ENCODE measurements around the gene FARS2. TPM values are rescaled to one million over a fixed set of nuclear protein-coding genes. Genes with fewer than 3 reads are reported as not detected.
A peak's percentile ranks its signal among the peaks of the same experiment; 100 is the strongest.

FARS2 gene
- total RNA-seq, 1 donor from 2014 or later: 7.3 TPM

DNA sequence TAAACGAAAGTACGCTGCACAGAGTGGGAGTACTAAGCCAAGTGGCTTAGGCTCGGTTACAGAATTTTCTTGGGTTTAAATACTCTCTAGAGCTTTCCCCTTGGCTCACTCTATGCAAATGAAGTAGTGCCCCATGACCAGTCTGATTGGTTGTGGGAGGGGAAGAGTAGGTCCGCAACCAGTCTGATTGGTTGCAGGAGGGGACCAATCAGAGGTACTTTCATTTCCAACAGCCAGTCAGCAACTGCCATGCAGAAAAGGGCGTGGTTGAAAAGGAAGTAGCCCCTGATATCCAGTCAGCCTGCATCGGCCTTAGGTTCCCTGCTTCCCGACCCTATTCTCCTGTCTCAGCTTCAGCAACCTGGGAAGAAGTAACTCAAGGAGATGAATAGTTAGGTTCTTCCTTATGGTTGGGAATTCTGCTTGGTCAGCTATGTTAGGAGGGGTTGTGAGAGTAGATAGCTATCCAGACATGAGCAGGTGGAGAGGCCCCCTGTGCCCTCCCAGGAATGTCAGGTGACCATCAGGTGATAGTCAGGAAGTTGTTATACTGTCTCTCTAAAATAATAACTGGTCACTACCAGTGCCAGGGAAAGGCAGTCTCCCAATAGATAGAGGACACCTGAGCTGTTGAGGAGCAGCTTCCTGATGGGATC is 57.4 kb downstream of the FARS2 start:
- no peak for DNase-seq (ENCODE audit: low read depth)

DNA sequence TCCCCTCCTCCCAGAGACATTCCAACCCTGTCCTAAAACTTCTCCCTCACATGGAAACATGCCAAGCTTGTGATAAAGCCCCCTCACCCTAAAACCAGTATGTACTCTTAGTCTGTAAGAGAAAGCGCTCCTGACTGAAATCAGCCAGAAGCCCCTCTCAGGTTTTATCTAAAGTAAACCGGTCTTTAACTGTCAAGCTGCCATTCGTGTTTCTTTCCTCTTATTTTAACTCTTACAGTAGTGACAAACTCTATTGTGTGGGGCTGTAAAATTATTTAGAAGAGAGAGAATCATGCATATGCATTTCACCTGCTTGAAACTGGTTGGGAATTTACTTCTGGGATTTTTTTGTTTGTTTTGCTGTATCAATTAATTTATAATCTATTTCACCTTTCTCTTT is 62.7 kb downstream of the FARS2 start:
- DNase-seq (ENCODE audit: low read depth): no peak

DNA sequence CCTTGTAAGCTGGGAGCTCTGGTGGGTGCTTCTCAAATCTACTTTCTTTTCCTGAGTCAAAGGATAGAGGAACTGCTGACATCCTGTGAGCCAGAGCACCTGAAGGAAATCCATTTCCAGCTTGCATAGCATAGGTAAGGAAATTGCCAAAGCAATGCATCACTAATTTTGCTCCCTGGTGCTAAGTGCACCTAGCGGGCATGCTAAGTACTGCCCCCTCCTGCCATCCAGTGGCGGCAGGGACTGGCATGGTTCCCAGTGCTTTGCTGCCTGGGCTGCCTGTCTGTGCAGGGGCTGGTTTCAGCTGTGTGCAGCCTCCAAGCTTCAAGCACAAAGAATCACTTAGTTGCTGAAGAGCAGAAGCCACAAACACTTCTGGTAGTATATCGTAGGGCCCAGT is 63.9 kb downstream of the FARS2 start:
- DNase-seq (ENCODE audit: low read depth): no peak

DNA sequence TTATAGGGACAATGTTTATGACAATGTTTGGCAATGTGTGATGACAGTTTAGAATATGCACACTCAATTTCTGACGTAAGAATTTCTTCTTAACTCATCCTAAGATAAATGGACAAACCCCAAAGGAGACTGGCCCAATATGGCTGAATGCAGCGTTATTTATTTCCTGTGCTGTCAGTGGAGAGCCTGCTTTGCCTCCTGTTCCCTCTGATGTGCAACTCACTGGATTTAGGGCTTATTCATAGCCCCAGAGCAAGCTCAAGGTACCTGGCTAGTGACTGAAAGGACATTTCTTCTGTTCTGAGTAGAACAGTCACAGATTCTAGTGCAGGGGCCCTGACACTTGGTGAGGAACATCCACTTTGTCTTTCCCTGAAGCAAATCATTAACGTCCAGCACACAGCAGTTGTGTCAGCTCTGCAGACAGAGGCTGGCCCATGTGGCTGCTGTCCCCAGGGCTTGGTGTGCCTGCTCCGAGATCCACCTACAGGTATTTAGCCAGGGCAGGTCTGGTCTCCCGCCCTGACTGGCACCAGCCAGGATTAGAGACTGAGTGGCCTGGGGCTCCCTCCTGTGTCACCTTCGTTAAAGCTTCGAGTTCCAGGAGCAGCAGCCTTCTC is 64.8 kb downstream of the FARS2 start:
- no peak for DNase-seq (ENCODE audit: low read depth)

DNA sequence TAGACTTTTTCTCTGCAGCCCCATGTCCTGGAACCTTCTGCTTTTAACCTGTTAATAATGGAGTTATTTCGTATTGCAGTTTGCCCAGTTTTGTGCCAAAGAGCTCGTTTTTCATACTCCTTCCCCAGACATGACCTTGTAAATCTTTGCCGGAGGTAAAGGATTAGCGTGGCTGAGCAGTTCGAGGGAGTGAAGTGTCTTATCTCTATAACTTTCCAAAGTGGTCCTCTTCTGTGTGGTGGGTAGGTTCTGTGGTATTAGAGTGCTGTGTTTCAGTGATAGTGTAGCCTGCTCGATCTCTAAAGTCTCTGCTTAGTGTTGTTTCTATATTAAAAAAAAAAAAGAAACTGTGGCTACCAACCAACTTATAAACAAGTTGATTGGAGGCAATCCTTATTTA is 67.5 kb downstream of the FARS2 start:
- DNase-seq (ENCODE audit: low read depth): no peak

DNA sequence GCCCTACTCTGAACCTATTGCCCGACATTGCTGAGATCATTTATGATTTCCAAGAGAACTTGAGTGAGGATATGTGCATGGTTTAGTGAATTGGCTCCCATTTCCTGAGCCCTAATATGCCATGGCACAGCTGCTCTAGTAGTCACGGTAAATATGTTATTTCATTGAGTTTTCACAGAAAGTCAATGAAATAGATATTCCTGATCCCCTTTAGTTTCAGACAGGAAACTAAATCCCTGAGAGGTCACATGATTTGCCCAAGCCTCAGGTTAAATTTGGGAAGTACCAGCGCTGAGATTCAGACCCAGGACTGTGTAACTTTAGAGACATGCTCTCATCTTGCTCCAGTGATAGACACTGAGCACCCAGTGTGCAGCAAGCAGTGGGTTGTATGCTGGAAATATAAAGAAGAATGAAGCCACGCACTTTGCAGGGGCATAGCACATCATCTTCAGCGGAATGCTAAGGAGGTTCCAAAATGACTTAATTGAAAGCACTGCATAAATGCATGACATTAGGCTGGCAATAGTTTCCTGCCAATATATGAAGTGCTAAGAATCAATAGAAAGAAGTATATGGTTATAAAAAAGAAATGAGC is 70.6 kb downstream of the FARS2 start:
- no peak for DNase-seq (ENCODE audit: low read depth)

DNA sequence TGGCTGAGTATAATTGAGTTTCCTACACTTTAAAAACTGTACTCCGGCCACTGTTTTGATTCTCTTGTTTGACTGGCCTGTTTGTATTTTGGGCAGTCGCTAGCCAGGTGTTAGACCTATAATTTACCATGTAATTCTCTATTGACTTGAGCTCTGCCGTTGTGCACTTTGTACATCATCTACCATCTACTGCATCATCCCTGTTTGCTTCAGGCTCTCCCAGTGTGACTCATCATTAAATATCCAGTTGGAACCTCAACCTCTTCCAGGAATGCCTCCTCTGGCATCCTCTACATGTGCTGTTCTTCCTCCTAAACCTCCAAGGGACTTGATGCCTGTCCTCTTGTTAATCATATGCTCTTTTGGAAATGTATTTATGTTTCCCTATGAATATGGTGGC is 72.3 kb downstream of the FARS2 start:
- DNase-seq (ENCODE audit: low read depth): peak; percentile 34

DNA sequence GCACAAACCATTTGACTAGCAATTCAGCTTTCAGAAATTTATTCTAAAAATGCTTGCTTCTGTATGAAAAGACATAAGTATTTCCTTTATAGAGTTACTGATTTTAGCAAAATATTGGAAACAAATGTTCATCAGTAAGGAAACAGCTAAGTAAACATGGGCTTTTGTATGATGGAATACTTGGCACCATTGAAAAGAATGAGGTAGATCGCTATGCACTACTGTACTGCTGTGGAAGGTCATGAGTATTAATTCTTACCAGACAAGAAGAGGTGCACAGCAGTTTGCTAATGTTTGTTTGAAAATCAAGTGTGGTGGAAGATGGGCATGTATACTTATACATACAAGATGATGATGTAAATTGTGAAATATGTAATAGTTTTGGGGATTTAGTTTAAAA is 73.0 kb downstream of the FARS2 start:
- DNase-seq (ENCODE audit: low read depth): no peak

DNA sequence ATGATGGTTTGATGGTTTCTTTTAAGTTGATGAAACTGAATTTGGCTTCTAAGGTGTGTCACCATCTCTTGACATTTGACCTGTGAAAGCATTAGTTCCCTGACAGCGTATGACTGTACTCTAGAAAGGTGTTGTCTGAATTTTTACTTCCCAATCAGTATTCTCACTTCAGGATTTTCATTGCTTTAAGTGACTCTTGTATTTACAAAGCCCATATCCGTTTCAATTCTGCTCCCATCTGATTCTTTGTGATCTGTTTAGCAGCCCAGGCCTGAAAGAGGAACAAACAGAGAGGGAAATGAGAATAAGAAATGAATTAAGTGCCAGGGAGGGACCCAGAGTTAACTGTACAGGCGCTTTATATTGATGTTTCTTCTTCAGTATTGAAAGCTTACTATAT is 73.7 kb downstream of the FARS2 start:
- no peak for DNase-seq (ENCODE audit: low read depth)

DNA sequence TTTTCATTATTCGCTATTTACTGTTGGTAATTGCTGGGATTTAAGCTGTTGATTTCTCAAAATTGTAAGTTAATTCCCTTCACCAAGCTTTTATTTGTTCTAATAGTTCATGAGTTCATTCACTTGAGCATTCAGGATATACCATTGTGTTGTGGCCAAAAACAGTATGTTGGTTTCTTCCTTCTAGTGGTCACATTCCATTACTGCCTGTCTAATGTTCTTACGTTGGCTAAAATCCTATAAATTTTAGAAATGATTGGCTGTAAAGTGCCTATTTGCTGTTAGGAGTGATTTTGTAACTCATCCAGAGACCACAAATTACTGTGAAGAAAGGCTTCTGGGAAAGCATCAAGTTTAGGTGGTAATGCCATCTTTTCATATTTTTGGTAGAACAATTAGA is 76.3 kb downstream of the FARS2 start:
- DNase-seq (ENCODE audit: low read depth): no peak

DNA sequence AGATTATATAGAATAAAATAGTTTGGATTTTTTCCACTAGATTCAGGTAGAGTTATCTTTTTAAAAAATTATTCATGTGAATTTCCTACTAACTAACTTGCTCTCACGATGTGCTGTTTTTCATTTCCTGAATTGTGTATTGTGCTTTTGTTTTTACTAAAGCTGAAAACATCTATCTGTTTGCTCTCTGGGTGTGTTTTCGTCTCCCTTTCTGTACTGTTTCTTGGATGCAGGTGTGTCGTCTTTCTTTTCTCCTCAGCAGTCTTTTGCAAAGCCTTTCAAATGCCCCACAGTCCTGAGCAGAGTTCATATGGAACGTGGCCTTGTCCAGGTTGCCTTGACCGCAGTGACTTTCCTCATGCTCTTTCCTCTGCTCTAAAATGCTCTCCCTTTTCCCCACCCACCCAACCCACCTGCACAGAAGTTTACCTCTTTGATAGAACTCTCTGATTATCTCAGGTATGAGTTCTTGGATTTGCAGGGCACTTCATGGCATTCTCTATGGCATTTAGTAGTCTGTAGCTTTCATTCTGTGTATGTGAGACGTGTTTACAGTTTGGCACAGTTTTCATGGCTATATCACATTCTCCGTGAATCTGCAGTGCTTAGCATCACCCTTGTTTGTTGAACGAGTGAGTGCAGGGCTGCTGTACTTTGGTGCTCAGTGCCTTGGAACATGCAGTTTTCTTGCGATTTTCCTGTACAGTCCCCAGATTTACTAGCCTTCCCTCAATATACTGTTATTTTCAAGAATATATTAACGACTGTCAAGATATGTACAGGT is 77.1 kb downstream of the FARS2 start:
- no peak for DNase-seq (ENCODE audit: low read depth)

DNA sequence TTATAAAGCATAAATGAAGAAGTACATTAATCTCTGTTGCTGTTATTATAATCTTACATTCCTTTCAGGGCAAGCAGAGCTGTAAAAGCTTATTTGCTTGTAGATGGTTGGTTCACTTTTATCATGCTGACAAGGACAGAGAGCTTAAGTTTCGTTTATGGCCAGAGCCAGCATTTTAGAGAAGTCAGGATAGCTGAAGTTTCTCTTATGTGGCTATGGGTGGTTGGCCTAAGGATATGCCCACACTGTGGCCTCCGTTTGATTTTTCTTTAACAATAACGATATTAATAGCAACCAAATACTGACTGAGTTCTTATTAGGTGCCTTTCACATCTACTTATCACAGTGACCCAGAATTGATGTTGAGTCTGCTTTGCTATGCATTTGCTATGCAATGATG is 78.5 kb downstream of the FARS2 start:
- no peak for DNase-seq (ENCODE audit: low read depth)

DNA sequence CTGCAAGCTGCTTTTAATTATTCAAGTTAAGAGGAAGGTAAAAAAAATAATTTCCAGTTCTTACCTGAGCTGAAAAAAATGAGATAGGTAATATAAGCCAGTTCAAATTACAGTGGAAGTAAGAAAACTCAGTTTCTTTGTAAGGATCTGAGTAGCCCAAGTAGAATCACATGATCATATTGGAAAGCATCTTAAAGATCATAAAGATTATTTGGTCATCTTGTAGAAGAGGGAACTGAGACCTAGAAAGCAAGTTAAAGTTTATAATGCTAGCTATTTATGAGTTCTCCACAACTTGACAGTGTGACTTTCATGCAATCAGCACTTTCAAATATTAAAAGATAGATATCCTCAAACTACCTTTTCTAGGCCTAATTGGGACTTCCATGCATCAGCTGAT is 80.5 kb downstream of the FARS2 start:
- no peak for DNase-seq (ENCODE audit: low read depth)

DNA sequence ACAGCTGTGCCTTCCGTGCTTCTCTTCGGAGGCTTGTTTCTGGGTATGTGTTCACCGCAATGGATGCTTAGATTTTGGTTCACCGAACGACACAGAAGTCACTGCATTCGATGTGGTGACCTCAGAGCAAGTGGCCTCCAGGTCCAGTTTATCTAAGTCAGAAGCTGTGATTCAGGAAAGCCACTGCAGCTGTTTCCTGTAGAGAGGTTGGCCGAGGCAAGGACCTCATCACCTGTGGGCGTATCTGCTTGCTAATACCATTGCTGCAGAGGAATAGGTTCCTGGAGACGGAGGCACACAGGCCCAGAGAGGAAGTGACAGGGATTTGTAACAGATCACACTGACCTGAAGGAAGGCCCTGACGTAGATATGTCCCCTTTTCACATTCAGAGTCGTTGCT is 82.7 kb downstream of the FARS2 start:
- no peak for DNase-seq (ENCODE audit: low read depth)

DNA sequence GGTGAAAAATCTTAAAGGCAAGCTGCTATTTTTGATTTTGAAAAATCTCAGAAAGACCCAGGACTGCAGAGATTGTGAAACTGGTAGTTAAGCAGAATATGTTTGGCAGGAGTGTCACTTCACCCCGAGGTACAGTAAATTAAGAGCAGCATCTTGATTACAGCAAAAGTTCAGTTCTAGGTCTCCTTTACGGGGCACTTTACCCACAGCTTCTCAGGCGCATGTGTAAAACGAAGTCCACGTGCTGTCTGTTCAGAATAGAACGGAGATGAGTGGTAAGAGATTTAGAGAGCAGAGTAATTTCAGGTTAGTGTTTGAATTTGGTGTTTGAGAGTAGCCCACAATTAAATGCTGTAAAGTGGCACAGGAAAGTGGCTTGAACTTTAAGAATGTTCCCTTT is 84.0 kb downstream of the FARS2 start:
- DNase-seq (ENCODE audit: low read depth): no peak

DNA sequence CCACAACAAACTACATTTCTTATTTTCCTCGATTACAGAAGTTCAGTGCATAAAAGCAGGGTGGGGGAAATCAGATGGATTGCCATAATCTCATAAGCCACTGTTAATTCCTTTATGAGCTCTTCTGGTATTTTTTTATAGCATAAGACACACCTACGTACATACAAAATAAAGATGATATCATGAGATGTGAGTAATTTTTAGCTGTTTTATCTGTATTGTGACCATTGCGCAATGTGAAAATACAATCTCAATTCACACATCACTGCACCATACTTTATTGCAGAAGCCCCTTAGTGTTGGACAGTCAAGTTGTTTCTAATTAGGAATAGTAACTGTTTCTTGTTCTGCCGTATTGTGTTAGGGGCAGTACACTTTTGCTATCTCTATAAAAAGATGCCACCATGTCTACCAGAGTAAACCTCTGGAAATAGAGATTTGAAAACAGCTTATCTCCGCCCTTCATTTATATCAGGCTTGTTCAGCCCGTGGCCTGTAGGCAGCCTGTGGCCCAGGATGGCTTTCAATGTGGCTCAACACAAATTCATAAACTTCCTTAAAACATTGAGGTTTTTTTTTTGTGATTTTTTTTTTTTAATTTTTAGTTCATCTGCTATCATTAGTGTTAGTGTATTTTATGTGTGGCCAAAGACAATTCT is 90.4 kb downstream of the FARS2 start:
- DNase-seq (ENCODE audit: low read depth): no peak

DNA sequence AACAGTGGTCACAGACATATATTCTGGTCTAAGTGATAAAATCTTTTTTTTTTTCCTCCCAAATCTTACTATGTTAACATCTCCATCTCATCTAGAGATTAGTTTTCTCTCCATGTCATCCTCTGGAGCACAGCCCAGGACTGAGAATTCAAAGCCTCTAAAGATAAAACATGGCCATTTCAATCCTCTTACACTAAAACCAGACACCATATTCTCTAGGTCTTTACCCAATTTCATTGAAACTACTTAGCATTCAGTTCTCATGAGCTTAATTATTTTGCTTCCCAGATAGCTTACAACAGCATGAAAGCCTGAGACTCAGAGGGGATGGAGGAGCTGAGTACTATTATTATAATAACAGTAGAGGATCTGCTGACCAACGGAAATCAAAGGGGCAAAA is 92.7 kb downstream of the FARS2 start:
- DNase-seq (ENCODE audit: low read depth): no peak

DNA sequence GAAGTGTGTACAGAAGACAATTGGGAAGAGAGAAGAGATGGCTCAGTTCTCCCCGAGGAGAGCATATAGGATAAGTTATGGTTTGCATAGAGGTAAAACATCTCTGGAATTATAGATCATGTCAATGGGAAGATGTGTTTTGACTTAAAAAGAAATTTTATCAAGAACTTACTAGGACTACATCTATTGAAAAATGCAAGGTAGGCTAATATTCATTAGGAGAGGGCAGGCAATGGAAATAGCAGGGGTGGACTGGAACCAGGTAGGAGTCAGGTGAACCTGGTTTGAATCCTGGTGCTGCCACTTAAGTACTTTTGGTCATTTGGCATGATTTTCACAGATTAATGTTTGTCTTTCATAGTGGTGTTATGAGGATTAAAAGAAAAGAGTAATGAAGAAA is 96.2 kb downstream of the FARS2 start:
- no peak for DNase-seq (ENCODE audit: low read depth)

DNA sequence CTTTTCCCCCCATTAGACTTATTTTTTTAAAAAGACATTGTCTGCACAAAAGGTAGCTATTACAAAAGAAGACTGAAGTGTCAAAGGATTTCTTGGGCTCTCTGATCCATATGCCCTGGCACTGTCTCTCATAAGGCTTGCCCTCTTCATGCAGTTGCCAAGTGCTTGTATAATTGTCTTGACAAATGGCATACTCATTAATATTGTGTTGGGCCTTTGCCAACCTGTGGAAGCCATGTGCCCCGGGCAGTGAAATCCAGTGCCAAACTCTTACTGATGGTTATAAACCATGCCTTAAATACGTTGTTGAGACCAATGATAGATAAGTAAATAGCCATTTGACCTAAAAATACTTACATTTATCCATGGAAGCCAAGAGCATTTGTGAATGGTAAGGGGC is 98.1 kb downstream of the FARS2 start:
- no peak for DNase-seq (ENCODE audit: low read depth)

DNA sequence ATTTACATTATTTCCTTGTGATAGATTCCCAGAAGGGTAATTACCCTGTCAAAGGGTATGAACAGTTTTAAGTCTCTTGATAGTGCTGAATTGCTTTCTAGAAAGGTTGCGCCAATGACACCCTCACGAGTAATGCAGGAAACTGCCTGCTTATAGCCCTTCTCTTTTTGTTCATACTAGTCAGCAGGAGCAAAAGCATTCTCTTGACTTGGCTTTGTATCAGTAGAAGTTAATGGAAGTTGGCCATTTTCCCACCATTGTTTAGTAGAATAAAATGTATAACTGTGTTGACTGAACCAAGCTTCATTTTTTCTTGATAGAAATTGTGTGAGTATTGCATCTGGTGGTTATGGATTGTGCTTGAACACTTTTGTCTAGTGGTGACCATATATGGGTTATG is 100.1 kb downstream of the FARS2 start:
- DNase-seq (ENCODE audit: low read depth): peak; percentile 6

DNA sequence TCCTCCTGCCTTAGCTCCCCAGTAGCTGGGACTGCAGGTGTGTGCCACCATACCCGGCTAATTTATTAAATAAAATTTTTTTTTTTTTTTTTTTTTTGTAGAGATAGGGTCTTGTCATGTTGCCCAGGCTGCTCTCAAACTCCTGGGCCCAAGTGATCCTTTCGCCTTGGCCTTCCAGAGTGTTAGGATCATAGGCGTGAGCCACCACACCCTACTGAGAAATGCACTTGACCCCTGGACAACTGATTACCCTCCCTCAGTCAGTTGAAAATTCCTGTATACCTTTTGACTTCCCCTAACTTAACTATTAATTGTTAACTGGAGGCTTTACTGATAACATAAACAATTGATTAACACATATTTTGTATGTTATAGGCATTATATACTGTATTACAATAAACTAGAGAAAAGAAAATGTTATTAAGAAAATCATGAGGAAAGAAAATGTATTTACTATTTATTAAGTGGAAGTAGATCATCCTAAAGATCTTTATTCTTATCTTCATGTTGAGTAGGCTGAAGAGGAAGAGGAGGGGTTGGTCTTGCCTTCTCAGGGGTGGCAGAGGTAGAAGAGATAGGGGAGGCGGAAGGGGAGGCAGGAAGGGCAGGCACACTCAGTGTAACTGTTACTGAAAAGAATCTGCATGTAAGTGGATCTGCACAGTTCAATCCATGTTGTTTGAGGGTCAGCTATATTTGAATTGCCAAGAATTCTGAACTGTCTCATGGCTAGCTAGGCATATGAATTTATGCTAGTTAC is 104.3 kb downstream of the FARS2 start:
- DNase-seq (ENCODE audit: low read depth): no peak

Data from myocyte (in vitro differentiated cells).